K562 (cell line): ENCODE data around the gene CDH20. TPM values are rescaled to one million over a fixed set of nuclear protein-coding genes. Genes with fewer than 3 reads are reported as not detected.

Experiments used
- ATAC-seq: fragments of 200-7000 bp; cut with Tn5 transposase; 3 replicates; pipeline ENCODE4 v1.9.1; 2020; ENCODE audit warnings: moderate library complexity
- BruUV-seq: library from RNA; stranded (reverse); fragments of 400-500 nt; replicated peaks from 2 replicates; lab custom pipeline; 2021; lab: Mats Ljungman, UMichigan
- CTCF ChIA-PET: fragments of 300-600 bp; formaldehyde crosslinking; extraction: SDS; loops from one replicate; lab custom pipeline; 2021; ENCODE audit warnings: low intra/inter-chr PET ratio; lab: Yijun Ruan, JAX
- POLR2A ChIA-PET: fragments of 300-600, 350-650 bp; sonication (Branson Sonifier 250); formaldehyde crosslinking; extraction: SDS; loops from one replicate; lab custom pipeline; 2021; ENCODE audit warnings: antibody characterized with exemption, inconsistent platforms; lab: Yijun Ruan, JAX
- DNase-seq, 4 experiments: peaks; one replicate each; pipeline versions ENCODE4 v3.0.0 to v3.0.0-alpha.2; 2011 to 2018; ENCODE audit warnings: low spot score in 3 of 4, mixed read lengths in 3 of 4; ENCODE audit errors: extremely low read depth in 1 of 4
- FAIRE-seq: peaks from 2 replicates; lab custom pipeline; 2011; peaks lifted over from hg19 to GRCh38; lab: Jason Lieb, UNC
- H2AFZ ChIP-seq: 2 replicates; pipeline ENCODE4 v1.6.0; 2011; ENCODE audit warnings: low read depth, low read length, control low read depth, inconsistent platforms
- H3K27ac ChIP-seq: fragments of 200-600 bp; 3 replicates; pipeline ENCODE4 v1.8.0; 2011; ENCODE audit warnings: low read depth, mild to moderate bottlenecking, control low read depth, inconsistent platforms, low read length, moderate library complexity, mixed read lengths; ENCODE audit errors: extremely low read depth
- H3K27me3 ChIP-seq, 2 experiments: fragments of 300-600 bp in 1 of 2; 2 replicates in 1 of 2; 3 replicates in 1 of 2; pipeline versions ENCODE4 v1.6.0 to v1.8.0; 2011; ENCODE audit warnings: inconsistent platforms in 2 of 2, low read length in 2 of 2, mild to moderate bottlenecking in 1 of 2, mixed read lengths in 1 of 2, moderate library complexity in 1 of 2; ENCODE audit not compliant: control insufficient read depth in 2 of 2, insufficient read depth in 2 of 2
- H3K36me3 ChIP-seq: fragments of 300-600 bp; 3 replicates; pipeline ENCODE4 v1.8.0; 2011; ENCODE audit warnings: mild to moderate bottlenecking, low read length, inconsistent platforms; ENCODE audit not compliant: control insufficient read depth, insufficient read depth
- H3K4me1 ChIP-seq, 2 experiments: fragments of 200-600 bp in 1 of 2; replicated peaks in 1 of 2; 2 replicates in 1 of 2; 3 replicates in 1 of 2; pipeline versions ENCODE4 v1.5.1 to v1.8.0; 2011; ENCODE audit warnings: inconsistent platforms in 2 of 2, low read length in 2 of 2, mild to moderate bottlenecking in 1 of 2, mixed read lengths in 1 of 2, moderate library complexity in 1 of 2; ENCODE audit not compliant: control insufficient read depth in 2 of 2, insufficient read depth in 2 of 2
- H3K4me2 ChIP-seq: 2 replicates; pipeline ENCODE4 v1.6.1; 2011; ENCODE audit warnings: low read length, control low read depth, inconsistent platforms, mixed read lengths; ENCODE audit not compliant: insufficient read depth
- H3K4me3 ChIP-seq: fragments of 200-600 bp; sonication (generic), shearing (Covaris generic); 2 replicates; pipeline ENCODE4 v1.5.1; 2016; ENCODE audit warnings: control low read depth, inconsistent platforms
- H3K79me2 ChIP-seq: fragments of 200-600 bp; 3 replicates; pipeline ENCODE4 v1.8.0; 2011; ENCODE audit warnings: low read length, inconsistent platforms; ENCODE audit not compliant: control insufficient read depth, insufficient read depth
- H3K9ac ChIP-seq, 2 experiments: 2 replicates each; pipeline versions ENCODE4 v1.6.0 to v1.6.1; 2011; ENCODE audit warnings: low read depth in 2 of 2, low read length in 2 of 2, control low read depth in 1 of 2, inconsistent platforms in 1 of 2, mild to moderate bottlenecking in 1 of 2, mixed read lengths in 1 of 2; ENCODE audit not compliant: insufficient read depth in 1 of 2
- H3K9me1 ChIP-seq: one replicate; pipeline ENCODE4 v1.6.0; 2011; ENCODE audit warnings: inconsistent platforms, mild to moderate bottlenecking, low read length, moderate library complexity; ENCODE audit not compliant: control insufficient read depth, insufficient read depth
- H3K9me3 ChIP-seq: replicated peaks from 2 replicates; pipeline ENCODE4 v1.5.1; 2011; ENCODE audit warnings: low read depth, low read length, inconsistent platforms; ENCODE audit not compliant: control insufficient read depth, insufficient read depth
- H4K20me1 ChIP-seq: replicated peaks from 2 replicates; pipeline ENCODE4 v1.6.1; 2011; ENCODE audit warnings: low read length, inconsistent platforms, mixed read lengths; ENCODE audit not compliant: control insufficient read depth, insufficient read depth
- CBFA2T3 ChIP-seq: fragments of 450-650 bp; IDR thresholded peaks from 2 replicates; pipeline ENCODE4 v1.6.1; 2017
- HDAC6 ChIP-seq: IDR thresholded peaks from 2 replicates; pipeline ENCODE4 v1.6.1; 2012; ENCODE audit warnings: low read depth, mild to moderate bottlenecking, control low read depth, inconsistent platforms, low read length, moderate library complexity
- NFATC3 ChIP-seq: fragments of 450-650 bp; IDR thresholded peaks from 2 replicates; pipeline ENCODE4 v1.6.1; 2017; ENCODE audit warnings: mild to moderate bottlenecking
- NFRKB ChIP-seq: fragments of 450-650 bp; IDR thresholded peaks from 2 replicates; pipeline ENCODE4 v1.6.1; 2016; ENCODE audit warnings: low read depth
- SP1 ChIP-seq: sonication (generic); formaldehyde crosslinking; IDR thresholded peaks from 2 replicates; pipeline ENCODE4 v1.8.1; 2022; ENCODE audit warnings: mild to moderate bottlenecking, missing genetic modification reagents
- SP2 ChIP-seq: IDR thresholded peaks from 2 replicates; pipeline ENCODE4 v1.6.1; 2011; ENCODE audit warnings: mild to moderate bottlenecking, low read depth, low read length, moderate library complexity; ENCODE audit not compliant: poor library complexity, severe bottlenecking; ENCODE audit errors: extremely low read depth
- ZNF12 ChIP-seq: sonication (generic); formaldehyde crosslinking; IDR thresholded peaks from 2 replicates; pipeline ENCODE4 v1.4.0; 2020; ENCODE audit warnings: mild to moderate bottlenecking, missing genetic modification reagents
- ZNF24 ChIP-seq: fragments of 450-650 bp; IDR thresholded peaks from 2 replicates; pipeline ENCODE4 v1.6.1; 2016
- ZNF324 ChIP-seq: fragments of 250-450 bp; sonication (Bioruptor Pico); IDR thresholded peaks from 2 replicates; pipeline ENCODE4 v1.4.0; 2020; ENCODE audit warnings: mild to moderate bottlenecking
- ZNF764 ChIP-seq: fragments of 250-450 bp; sonication (Bioruptor Pico); IDR thresholded peaks from 2 replicates; pipeline ENCODE4 v1.4.0; 2020; ENCODE audit warnings: low read depth, mild to moderate bottlenecking, moderate library complexity
- WGBS: fragments of 100-300 bp; shearing (Covaris generic); methylation state at CpG from one replicate; pipeline ENCODE4 v1.1.6; 2016; ENCODE audit warnings: low coverage, mixed read lengths; ENCODE audit not compliant: insufficient coverage; ENCODE audit errors: missing lambda C conversion rate; 5-methylcytosine and 5-hydroxymethylcytosine counted together
- in situ Hi-C: fragments of 300-500 bp; cut with MboI; formaldehyde crosslinking; loops from 4 replicates; pipeline ENCODE4 v1.15.0; 2018; ENCODE audit warnings: inconsistent platforms, mixed read lengths
- intact Hi-C: fragments of 100-400 bp; cut with micrococcal nuclease; formaldehyde crosslinking; loops from 2 replicates; pipeline ENCODE4 v1.14.2; 2022
- polyA plus RNA-seq, 8 experiments: library from polyadenylated mRNA; depleted of rRNA in 4 of 8; stranded (reverse) in 5 of 8; unstranded in 3 of 8; fragments of >200 nt; fragmentation: Nextera tagmentation in 2 of 8; fragmentation: Illumina TruSeq in 1 of 8; extraction: Ambion mirVana in 2 of 8; extraction: Trizol in 1 of 8; gene quantifications; 2 replicates each; pipeline versions ENCODE4 v1.2.1 to v1.2.3, GENCODE V29; 2011 to 2014; ENCODE audit warnings: inconsistent platforms in 1 of 8, missing spikeins in 1 of 8
- total RNA-seq, 7 experiments: library from RNA; depleted of rRNA in 6 of 7; stranded (reverse); fragments of >200 nt in 6 of 7; fragmentation: Illumina TruSeq in 2 of 7; extraction: Trizol in 2 of 7; gene quantifications; 2 replicates each; pipeline versions ENCODE4 v1.2.1 to v1.2.3, GENCODE V29; 2011 to 2021; ENCODE audit warnings: low replicate concordance in 1 of 7
- TF ChIP-seq, protein P1 (sequence below): fragments of 250-450 bp; sonication (Bioruptor Pico); IDR thresholded peaks from 2 replicates; pipeline ENCODE4 v1.4.0; 2020; ENCODE audit warnings: mild to moderate bottlenecking, moderate library complexity
- TF ChIP-seq, protein P2 (sequence below): fragments of 450-650 bp; formaldehyde crosslinking; IDR thresholded peaks from 2 replicates; pipeline ENCODE4 v1.4.0; 2020; ENCODE audit warnings: mild to moderate bottlenecking, moderate library complexity
- TF ChIP-seq, protein P3 (sequence below): fragments of 450-650 bp; formaldehyde crosslinking; IDR thresholded peaks from 2 replicates; pipeline ENCODE4 v1.4.0; 2022; ENCODE audit warnings: missing genetic modification characterization

CDH20 gene
- total and polyA plus RNA-seq, 9 of the 15 experiments (the other 6 are each of a cell fraction or from before 2014, with no cell fraction given): not detected

DNA sequence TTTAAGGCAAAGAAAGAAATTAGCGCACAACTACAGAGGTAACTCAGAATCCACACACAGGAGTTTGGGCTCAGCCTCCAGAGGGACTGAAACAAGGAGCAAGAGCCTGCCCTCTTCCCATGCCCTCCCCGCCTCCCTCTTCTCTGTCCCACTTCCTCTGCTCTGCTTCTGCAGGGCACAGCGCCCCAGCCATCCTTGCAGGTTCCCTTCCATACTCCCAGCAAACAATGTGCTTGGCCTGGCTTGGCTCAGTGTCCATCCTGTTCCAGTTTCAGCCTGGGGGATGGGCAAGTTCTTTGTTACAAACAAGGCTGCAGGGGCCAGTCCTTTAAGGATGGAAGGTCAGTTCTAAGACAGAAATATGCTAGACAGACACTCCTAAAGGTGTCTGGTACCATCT, 133.5 kb downstream of the CDH20 start:
- intact Hi-C loops: no loop called here

DNA sequence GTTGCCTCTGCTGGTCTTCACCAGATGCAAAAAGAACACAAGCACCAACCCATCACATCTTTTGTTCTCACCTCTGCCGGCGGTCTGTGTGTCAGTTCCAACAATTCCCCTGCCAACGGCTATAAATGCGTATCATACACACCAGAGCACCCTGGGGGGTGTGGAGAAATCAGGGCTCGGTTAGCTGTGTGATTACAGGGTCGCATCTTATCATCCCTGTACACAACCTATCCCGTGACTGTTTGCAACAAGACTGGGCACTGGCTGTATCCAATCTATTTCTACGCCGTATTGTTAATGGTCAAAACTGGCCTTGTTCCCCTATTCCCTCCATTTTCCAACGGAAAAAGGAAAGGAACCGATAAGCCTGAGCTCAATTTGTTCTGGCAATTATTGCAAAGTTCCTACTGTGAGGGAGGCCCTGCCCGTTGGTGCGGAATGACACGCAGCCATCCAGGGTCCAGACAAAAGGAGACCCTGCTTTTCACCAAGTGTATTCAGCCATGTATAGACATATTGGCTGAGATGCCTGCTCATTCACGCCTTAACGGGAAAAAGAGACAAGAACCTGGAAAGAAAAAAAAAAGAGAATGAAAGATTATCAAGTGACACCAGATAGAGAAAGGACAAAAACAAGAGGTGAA, 136.9 kb downstream of the CDH20 start:
- Histone ChIP-seq H3K79me2 (no peaks in the 10 kb centered on the region), H4K20me1 (no peaks in the 10 kb centered on the region), H3K9me3 (no peaks in the 10 kb centered on the region), H3K36me3 (no peaks in the 10 kb centered on the region), H3K4me2 (no peak overlapping the region), H3K9ac (no peak overlapping the region), H3K27ac (no peak overlapping the region), H3K4me3 (no peak overlapping the region), H2AFZ (no peak overlapping the region), H3K27me3 (no peaks in the 10 kb centered on the region), H3K9me1 (no peaks in the 10 kb centered on the region), H3K4me1 (no peaks in the 10 kb centered on the region)
- ChIA-PET POLR2A (no interaction called here), CTCF (no interaction called here)
- BruUV-seq: no TSS peak
- no peak for FAIRE-seq
- no peak for TF ChIP-seq ZNF24
- TF ChIP-seq NFRKB: no peak
- TF ChIP-seq ZNF324 (CRISPR knock-in tag): no peak
- no peak for TF ChIP-seq ZNF12
- TF ChIP-seq HDAC6: no peak
- TF ChIP-seq, protein P1, sequence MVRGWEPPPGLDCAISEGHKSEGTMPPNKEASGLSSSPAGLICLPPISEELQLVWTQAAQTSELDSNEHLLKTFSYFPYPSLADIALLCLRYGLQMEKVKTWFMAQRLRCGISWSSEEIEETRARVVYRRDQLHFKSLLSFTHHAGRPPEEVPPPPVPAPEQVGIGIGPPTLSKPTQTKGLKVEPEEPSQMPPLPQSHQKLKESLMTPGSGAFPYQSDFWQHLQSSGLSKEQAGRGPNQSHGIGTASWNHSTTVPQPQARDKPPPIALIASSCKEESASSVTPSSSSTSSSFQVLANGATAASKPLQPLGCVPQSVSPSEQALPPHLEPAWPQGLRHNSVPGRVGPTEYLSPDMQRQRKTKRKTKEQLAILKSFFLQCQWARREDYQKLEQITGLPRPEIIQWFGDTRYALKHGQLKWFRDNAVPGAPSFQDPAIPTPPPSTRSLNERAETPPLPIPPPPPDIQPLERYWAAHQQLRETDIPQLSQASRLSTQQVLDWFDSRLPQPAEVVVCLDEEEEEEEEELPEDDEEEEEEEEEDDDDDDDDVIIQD (CRISPR knock-in tag): no peak
- TF ChIP-seq, protein P2, sequence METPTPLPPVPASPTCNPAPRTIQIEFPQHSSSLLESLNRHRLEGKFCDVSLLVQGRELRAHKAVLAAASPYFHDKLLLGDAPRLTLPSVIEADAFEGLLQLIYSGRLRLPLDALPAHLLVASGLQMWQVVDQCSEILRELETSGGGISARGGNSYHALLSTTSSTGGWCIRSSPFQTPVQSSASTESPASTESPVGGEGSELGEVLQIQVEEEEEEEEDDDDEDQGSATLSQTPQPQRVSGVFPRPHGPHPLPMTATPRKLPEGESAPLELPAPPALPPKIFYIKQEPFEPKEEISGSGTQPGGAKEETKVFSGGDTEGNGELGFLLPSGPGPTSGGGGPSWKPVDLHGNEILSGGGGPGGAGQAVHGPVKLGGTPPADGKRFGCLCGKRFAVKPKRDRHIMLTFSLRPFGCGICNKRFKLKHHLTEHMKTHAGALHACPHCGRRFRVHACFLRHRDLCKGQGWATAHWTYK (CRISPR knock-in tag): no peak
- 0% methylated on average over 12 of the region's 16 CpGs for WGBS
- no peak for ATAC-seq
- intact Hi-C loops: no loop called here
- DNase-seq: no peak
- in situ Hi-C loops: no loop called here

More for the DNA sequence above, 133.5 kb downstream of the CDH20 start:
- ChIA-PET CTCF (no interaction called here), POLR2A (no interaction called here)
- 0% methylated on average over 2 of the region's 3 CpGs for WGBS
- Histone ChIP-seq H3K27me3 (no peaks in the 10 kb centered on the region), H2AFZ (no peak overlapping the region), H3K4me2 (no peak overlapping the region), H3K27ac (no peak overlapping the region), H3K9ac (no peak overlapping the region), H3K4me1 (no peaks in the 10 kb centered on the region), H3K36me3 (no peaks in the 10 kb centered on the region), H3K4me3 (no peak overlapping the region), H4K20me1 (no peaks in the 10 kb centered on the region), H3K79me2 (no peaks in the 10 kb centered on the region), H3K9me1 (no peaks in the 10 kb centered on the region)
- DNase-seq (no peak), FAIRE-seq (no peak)
- in situ Hi-C loops: no loop called here
- no TSS peak for BruUV-seq
- TF ChIP-seq SP2 (no peak), CBFA2T3 (no peak), SP1 (CRISPR knock-in tag) (no peak), NFATC3 (no peak), ZNF764 (no peak)
- TF ChIP-seq, protein P3, sequence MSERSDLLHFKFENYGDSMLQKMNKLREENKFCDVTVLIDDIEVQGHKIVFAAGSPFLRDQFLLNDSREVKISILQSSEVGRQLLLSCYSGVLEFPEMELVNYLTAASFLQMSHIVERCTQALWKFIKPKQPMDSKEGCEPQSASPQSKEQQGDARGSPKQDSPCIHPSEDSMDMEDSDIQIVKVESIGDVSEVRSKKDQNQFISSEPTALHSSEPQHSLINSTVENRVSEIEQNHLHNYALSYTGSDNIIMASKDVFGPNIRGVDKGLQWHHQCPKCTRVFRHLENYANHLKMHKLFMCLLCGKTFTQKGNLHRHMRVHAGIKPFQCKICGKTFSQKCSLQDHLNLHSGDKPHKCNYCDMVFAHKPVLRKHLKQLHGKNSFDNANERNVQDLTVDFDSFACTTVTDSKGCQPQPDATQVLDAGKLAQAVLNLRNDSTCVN (CRISPR knock-in tag): no peak
- TF ChIP-seq, all 486 proteins: peak for 0
- no peak for ATAC-seq
- H3K9me3 ChIP-seq: no peaks in the 10 kb centered on the region
